Liver (tissue), 3 donors: ENCODE measurements around the gene SCAMP4.

Experiments used
- JUND ChIP-seq, 2 donors: IDR thresholded peaks; 2 replicates each; pipeline ENCODE4 v1.6.1; 2016; ENCODE audit warnings: antibody characterized with exemption in 2 of 2
- RAD21 ChIP-seq, 2 donors: IDR thresholded peaks; 2 replicates each; pipeline ENCODE4 v1.6.1; 2016; ENCODE audit warnings: antibody characterized with exemption in 2 of 2, mild to moderate bottlenecking in 2 of 2
- TAF1 ChIP-seq: conservative IDR thresholded peaks from 2 replicates; pipeline ENCODE4 v1.6.1; 2016; ENCODE audit warnings: antibody characterized with exemption, mild to moderate bottlenecking
- YY1 ChIP-seq: IDR thresholded peaks from 2 replicates; pipeline ENCODE4 v1.6.1; 2016; ENCODE audit warnings: antibody characterized with exemption, mild to moderate bottlenecking
- TF ChIP-seq, protein P1 (sequence below): fragments of 150-350 bp; IDR thresholded peaks from 2 replicates; pipeline ENCODE4 v1.5.1; 2017; ENCODE audit warnings: improper control_type of control experiment, low read depth, low read length; ENCODE audit not compliant: missing input control
- TF ChIP-seq, protein P2 (sequence below): IDR thresholded peaks from 2 replicates; pipeline ENCODE4 v1.6.1; 2016; ENCODE audit warnings: antibody characterized with exemption, mild to moderate bottlenecking
- TF ChIP-seq, protein P3 (sequence below): IDR thresholded peaks from 2 replicates; pipeline ENCODE4 v1.6.1; 2016; ENCODE audit warnings: antibody characterized with exemption
- donor health status: healthy.
- donor health status: healthy.

DNA sequence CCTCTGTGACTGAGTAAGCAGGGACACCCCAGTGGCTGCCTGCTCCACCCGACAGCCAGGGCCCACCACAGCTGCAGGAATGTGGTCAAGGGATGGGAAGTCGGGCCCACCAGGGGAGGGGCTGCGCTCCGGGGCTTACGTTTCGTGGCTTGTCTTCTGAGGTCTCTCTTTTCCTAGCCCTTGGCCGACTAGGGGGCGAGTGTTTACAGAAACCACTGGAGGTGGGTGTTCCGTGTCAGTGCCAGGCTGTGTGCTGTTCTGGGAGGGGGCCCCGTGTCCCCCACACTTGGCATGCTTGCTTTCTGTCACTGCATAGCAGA lies 4.5 kb downstream of the SCAMP4 start:
- TF ChIP-seq, protein P1, sequence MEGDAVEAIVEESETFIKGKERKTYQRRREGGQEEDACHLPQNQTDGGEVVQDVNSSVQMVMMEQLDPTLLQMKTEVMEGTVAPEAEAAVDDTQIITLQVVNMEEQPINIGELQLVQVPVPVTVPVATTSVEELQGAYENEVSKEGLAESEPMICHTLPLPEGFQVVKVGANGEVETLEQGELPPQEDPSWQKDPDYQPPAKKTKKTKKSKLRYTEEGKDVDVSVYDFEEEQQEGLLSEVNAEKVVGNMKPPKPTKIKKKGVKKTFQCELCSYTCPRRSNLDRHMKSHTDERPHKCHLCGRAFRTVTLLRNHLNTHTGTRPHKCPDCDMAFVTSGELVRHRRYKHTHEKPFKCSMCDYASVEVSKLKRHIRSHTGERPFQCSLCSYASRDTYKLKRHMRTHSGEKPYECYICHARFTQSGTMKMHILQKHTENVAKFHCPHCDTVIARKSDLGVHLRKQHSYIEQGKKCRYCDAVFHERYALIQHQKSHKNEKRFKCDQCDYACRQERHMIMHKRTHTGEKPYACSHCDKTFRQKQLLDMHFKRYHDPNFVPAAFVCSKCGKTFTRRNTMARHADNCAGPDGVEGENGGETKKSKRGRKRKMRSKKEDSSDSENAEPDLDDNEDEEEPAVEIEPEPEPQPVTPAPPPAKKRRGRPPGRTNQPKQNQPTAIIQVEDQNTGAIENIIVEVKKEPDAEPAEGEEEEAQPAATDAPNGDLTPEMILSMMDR = no peak
- TF ChIP-seq, protein P2, sequence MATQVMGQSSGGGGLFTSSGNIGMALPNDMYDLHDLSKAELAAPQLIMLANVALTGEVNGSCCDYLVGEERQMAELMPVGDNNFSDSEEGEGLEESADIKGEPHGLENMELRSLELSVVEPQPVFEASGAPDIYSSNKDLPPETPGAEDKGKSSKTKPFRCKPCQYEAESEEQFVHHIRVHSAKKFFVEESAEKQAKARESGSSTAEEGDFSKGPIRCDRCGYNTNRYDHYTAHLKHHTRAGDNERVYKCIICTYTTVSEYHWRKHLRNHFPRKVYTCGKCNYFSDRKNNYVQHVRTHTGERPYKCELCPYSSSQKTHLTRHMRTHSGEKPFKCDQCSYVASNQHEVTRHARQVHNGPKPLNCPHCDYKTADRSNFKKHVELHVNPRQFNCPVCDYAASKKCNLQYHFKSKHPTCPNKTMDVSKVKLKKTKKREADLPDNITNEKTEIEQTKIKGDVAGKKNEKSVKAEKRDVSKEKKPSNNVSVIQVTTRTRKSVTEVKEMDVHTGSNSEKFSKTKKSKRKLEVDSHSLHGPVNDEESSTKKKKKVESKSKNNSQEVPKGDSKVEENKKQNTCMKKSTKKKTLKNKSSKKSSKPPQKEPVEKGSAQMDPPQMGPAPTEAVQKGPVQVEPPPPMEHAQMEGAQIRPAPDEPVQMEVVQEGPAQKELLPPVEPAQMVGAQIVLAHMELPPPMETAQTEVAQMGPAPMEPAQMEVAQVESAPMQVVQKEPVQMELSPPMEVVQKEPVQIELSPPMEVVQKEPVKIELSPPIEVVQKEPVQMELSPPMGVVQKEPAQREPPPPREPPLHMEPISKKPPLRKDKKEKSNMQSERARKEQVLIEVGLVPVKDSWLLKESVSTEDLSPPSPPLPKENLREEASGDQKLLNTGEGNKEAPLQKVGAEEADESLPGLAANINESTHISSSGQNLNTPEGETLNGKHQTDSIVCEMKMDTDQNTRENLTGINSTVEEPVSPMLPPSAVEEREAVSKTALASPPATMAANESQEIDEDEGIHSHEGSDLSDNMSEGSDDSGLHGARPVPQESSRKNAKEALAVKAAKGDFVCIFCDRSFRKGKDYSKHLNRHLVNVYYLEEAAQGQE = no peak
- TF ChIP-seq YY1 (no peak), TAF1 (no peak), RAD21 (IDR thresholded peaks at IDR 0.05) (no peak), JUND (IDR thresholded peaks at IDR 0.05) (no peak)
- TF ChIP-seq, protein P3, sequence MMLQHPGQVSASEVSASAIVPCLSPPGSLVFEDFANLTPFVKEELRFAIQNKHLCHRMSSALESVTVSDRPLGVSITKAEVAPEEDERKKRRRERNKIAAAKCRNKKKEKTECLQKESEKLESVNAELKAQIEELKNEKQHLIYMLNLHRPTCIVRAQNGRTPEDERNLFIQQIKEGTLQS = no peak
